Suprapubic skin (tissue), 3 donors: ENCODE measurements around the gene ATF2.

Experiments
- CTCF ChIP-seq, 2 donors: fragments of 200-600 bp in 1 of 2; fragments of 450-650 bp in 1 of 2; sonication (generic) in 1 of 2; IDR thresholded peaks; one replicate each; pipeline ENCODE4 v1.5.1; 2016 to 2019; ENCODE audit warnings: antibody characterized with exemption in 2 of 2, mild to moderate bottlenecking in 1 of 2, moderate library complexity in 1 of 2
- POLR2A ChIP-seq, 2 donors: fragments of 450-650 bp; IDR thresholded peaks; one replicate each; pipeline ENCODE4 v1.6.1; 2017; ENCODE audit warnings: antibody characterized with exemption in 2 of 2, mild to moderate bottlenecking in 2 of 2, moderate library complexity in 2 of 2

GRCh38 chr2:175151791-175152190, 16.2 kb downstream of the ATF2 start:
- TF ChIP-seq CTCF (IDR thresholded peaks at IDR 0.05): no peak
- no peak for TF ChIP-seq POLR2A (IDR thresholded peaks at IDR 0.05)
